GM23338 (cell line): Measurements from ENCODE around the gene SLC2A6. TPM values are rescaled to one million over a fixed set of nuclear protein-coding genes. Genes with fewer than 3 reads are reported as not detected.

Experiments
- ATAC-seq: fragments of 200-7000 bp; cut with Tn5 transposase; 3 replicates; pipeline ENCODE4 v1.9.1; 2020
- DNase-seq: peaks from one replicate; pipeline ENCODE4 v3.0.0-alpha.2; 2015; ENCODE audit warnings: low spot score
- H2AFZ ChIP-seq: fragments of 200-600 bp; sonication (generic); 2 replicates; pipeline ENCODE4 v1.8.0; 2016; ENCODE audit warnings: antibody characterized with exemption, mild to moderate bottlenecking, moderate library complexity
- H3F3A ChIP-seq: fragments of 200-600 bp; sonication (generic); replicated peaks from 2 replicates; pipeline ENCODE4 v1.8.0; 2017; ENCODE audit warnings: antibody characterized with exemption, mixed run types, low read depth
- H3K27ac ChIP-seq: fragments of 200-600 bp; sonication (generic); 2 replicates; pipeline ENCODE4 v1.6.1; 2016; ENCODE audit warnings: low read depth
- H3K27me3 ChIP-seq: fragments of 200-600 bp; sonication (generic); 2 replicates; pipeline ENCODE4 v1.8.0; 2016; ENCODE audit warnings: mild to moderate bottlenecking, mixed run types, moderate library complexity; ENCODE audit not compliant: insufficient read depth
- H3K36me3 ChIP-seq: fragments of 200-600 bp; sonication (generic); 2 replicates; pipeline ENCODE4 v1.8.0; 2016; ENCODE audit warnings: mild to moderate bottlenecking; ENCODE audit not compliant: insufficient read depth
- H3K4me1 ChIP-seq: fragments of 200-600 bp; sonication (generic); 2 replicates; pipeline ENCODE4 v1.8.0; 2016; ENCODE audit warnings: mild to moderate bottlenecking, moderate library complexity; ENCODE audit not compliant: insufficient read depth
- H3K4me2 ChIP-seq: fragments of 200-600 bp; sonication (generic); 2 replicates; pipeline ENCODE4 v1.7.1; 2017; ENCODE audit warnings: mixed run types
- H3K4me3 ChIP-seq: fragments of 200-600 bp; sonication (generic); 2 replicates; pipeline ENCODE4 v1.6.1; 2016; ENCODE audit warnings: mixed run types
- H3K79me2 ChIP-seq: fragments of 200-600 bp; sonication (generic); replicated peaks from 2 replicates; pipeline ENCODE4 v1.8.0; 2017; ENCODE audit warnings: mild to moderate bottlenecking; ENCODE audit not compliant: insufficient read depth
- H3K9me2 ChIP-seq: fragments of 200-600 bp; sonication (generic); 2 replicates; pipeline ENCODE4 v1.8.0; 2017; ENCODE audit not compliant: insufficient read depth
- H4K20me1 ChIP-seq: fragments of 200-600 bp; sonication (generic); replicated peaks from 2 replicates; pipeline ENCODE4 v1.8.0; 2017; ENCODE audit warnings: mild to moderate bottlenecking; ENCODE audit not compliant: insufficient read depth
- H3K27ac Mint-ChIP-seq: 2 replicates; pipeline ENCODE4 v1.8.0; 2020; ENCODE audit warnings: inconsistent platforms, mild to moderate bottlenecking, moderate library complexity, mixed read lengths
- H3K27me3 Mint-ChIP-seq: 3 replicates; pipeline ENCODE4 v1.8.0; 2022; ENCODE audit warnings: low read depth, mild to moderate bottlenecking, moderate library complexity, mixed read lengths, inconsistent platforms; ENCODE audit not compliant: insufficient read depth, poor library complexity
- H3K36me3 Mint-ChIP-seq: 3 replicates; pipeline ENCODE4 v1.8.0; 2021; ENCODE audit warnings: low read depth, mild to moderate bottlenecking, inconsistent platforms, moderate library complexity, mixed read lengths
- H3K4me1 Mint-ChIP-seq: 3 replicates; pipeline ENCODE4 v1.8.0; 2020; ENCODE audit warnings: mild to moderate bottlenecking, inconsistent platforms, mixed read lengths
- H3K4me3 Mint-ChIP-seq: 3 replicates; pipeline ENCODE4 v1.8.0; 2021; ENCODE audit warnings: moderate library complexity, mild to moderate bottlenecking, inconsistent platforms, mixed read lengths
- H3K9me3 Mint-ChIP-seq: 3 replicates; pipeline ENCODE4 v1.8.0; 2020; ENCODE audit warnings: moderate library complexity, mild to moderate bottlenecking, inconsistent platforms, mixed read lengths
- EZH2 ChIP-seq: fragments of 200-600 bp; sonication (generic); IDR thresholded peaks from one replicate; pipeline ENCODE4 v1.8.0; 2017; ENCODE audit warnings: antibody characterized with exemption, mild to moderate bottlenecking, low read depth; ENCODE audit not compliant: unreplicated experiment
- EZH2phosphoT487 ChIP-seq: fragments of 200-600 bp; sonication (generic); IDR thresholded peaks from one replicate; pipeline ENCODE4 v1.8.1; 2018; ENCODE audit warnings: antibody characterized with exemption; ENCODE audit not compliant: unreplicated experiment
- JUNB ChIP-seq: IDR thresholded peaks from one replicate; pipeline ENCODE4 v1.6.1; 2016; ENCODE audit warnings: antibody characterized with exemption; ENCODE audit not compliant: unreplicated experiment
- NANOG ChIP-seq: IDR thresholded peaks from 2 replicates; pipeline ENCODE4 v1.6.1; 2016; ENCODE audit warnings: antibody characterized with exemption, borderline replicate concordance
- POLR2AphosphoS5 ChIP-seq: IDR thresholded peaks from 2 replicates; pipeline ENCODE4 v1.6.1; 2016; ENCODE audit warnings: antibody characterized with exemption, low read depth
- STAT1 ChIP-seq: IDR thresholded peaks from one replicate; pipeline ENCODE4 v1.6.1; 2016; ENCODE audit warnings: antibody characterized with exemption; ENCODE audit not compliant: unreplicated experiment
- ZNF114 ChIP-seq: fragments of 250-450 bp; sonication (Bioruptor Pico); IDR thresholded peaks from 2 replicates; pipeline ENCODE4 v1.5.0; 2020; ENCODE audit warnings: mild to moderate bottlenecking, moderate library complexity
- ZNF331 ChIP-seq: fragments of 250-450 bp; sonication (Bioruptor Pico); IDR thresholded peaks from 2 replicates; pipeline ENCODE4 v1.5.0; 2020; ENCODE audit warnings: low read depth, mild to moderate bottlenecking, moderate library complexity
- polyA plus RNA-seq: library from polyadenylated mRNA; unstranded; fragments of >200 nt; fragmentation: Nextera tagmentation; extraction: Ambion mirVana; gene quantifications from 2 replicates; pipeline ENCODE4 v1.2.1, GENCODE V29; 2016
- total RNA-seq: library from RNA; depleted of rRNA; stranded (reverse); fragments of >200 nt; shearing (Covaris generic); gene quantifications from 2 replicates; pipeline ENCODE4 v1.2.3, GENCODE V29; 2014
- TF ChIP-seq, protein P1 (sequence below): IDR thresholded peaks from 2 replicates; pipeline ENCODE4 v1.6.1; 2016; ENCODE audit warnings: antibody characterized with exemption
- TF ChIP-seq, protein P2 (sequence below): IDR thresholded peaks from one replicate; pipeline ENCODE4 v1.6.1; 2018; ENCODE audit warnings: antibody characterized with exemption; ENCODE audit not compliant: unreplicated experiment
- TF ChIP-seq, protein P3 (sequence below): fragments of 250-450 bp; sonication (Bioruptor Pico); IDR thresholded peaks from 2 replicates; pipeline ENCODE4 v1.5.0; 2020; ENCODE audit warnings: mild to moderate bottlenecking, moderate library complexity
- TF ChIP-seq, protein P4 (sequence below), 2 experiments: fragments of 200-600 bp in 1 of 2; sonication (generic) in 1 of 2; conservative IDR thresholded peaks; 2 replicates each; pipeline versions ENCODE4 v1.5.1 to v1.6.1; 2016 to 2017; ENCODE audit warnings: antibody characterized with exemption in 2 of 2, low read depth in 2 of 2, mild to moderate bottlenecking in 2 of 2, moderate library complexity in 1 of 2

Gene SLC2A6
- total and polyA plus RNA-seq, 2 experiments from 2014 or later: 17.5 to 39.3 TPM

- TF ChIP-seq NANOG: no peak
- TF ChIP-seq, protein P1, sequence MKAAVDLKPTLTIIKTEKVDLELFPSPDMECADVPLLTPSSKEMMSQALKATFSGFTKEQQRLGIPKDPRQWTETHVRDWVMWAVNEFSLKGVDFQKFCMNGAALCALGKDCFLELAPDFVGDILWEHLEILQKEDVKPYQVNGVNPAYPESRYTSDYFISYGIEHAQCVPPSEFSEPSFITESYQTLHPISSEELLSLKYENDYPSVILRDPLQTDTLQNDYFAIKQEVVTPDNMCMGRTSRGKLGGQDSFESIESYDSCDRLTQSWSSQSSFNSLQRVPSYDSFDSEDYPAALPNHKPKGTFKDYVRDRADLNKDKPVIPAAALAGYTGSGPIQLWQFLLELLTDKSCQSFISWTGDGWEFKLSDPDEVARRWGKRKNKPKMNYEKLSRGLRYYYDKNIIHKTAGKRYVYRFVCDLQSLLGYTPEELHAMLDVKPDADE: no peak
- no peak for TF ChIP-seq STAT1
These were observed 23.0 kb downstream of the SLC2A6 start (continued) for GRCh38 chr9:133455936-133456335.

GRCh38 chr9:133454943-133455673 lies 23.8 kb downstream of the SLC2A6 start:
- Histone ChIP-seq H3K4me2 (no peak overlapping the region), H3K27me3 (no peaks in the 10 kb centered on the region), H3K27ac (no peak overlapping the region), H2AFZ (no peak overlapping the region), H3K79me2 (no peaks in the 10 kb centered on the region), H3K9me2 (no peaks in the 10 kb centered on the region), H3F3A (no peaks in the 10 kb centered on the region), H3K4me1 (peaks cover 9% of the 10 kb centered on the region; the same call in 1 of the 2 replicates), H3K36me3 (no peaks in the 10 kb centered on the region), H3K4me3 (no peak overlapping the region), H4K20me1 (no peaks in the 10 kb centered on the region)
- H3K4me3 Mint-ChIP-seq: no peak overlapping the region
- H3K27me3 Mint-ChIP-seq: peaks cover 8% of the 10 kb centered on the region
- 0 out of 3 replicates have a peak, but pooled peaks cover 3% of the 10 kb centered on the region for H3K4me1 Mint-ChIP-seq
- no peaks in the 10 kb centered on the region for H3K36me3 Mint-ChIP-seq
- H3K9me3 Mint-ChIP-seq: no peaks in the 10 kb centered on the region
- no peak for DNase-seq
- ATAC-seq: no peak
- no peak overlapping the region for H3K27ac Mint-ChIP-seq
- TF ChIP-seq JUNB (no peak), ZNF331 (no peak), EZH2 (no peak), ZNF114 (CRISPR knock-in tag) (no peak), NANOG (no peak), STAT1 (no peak), POLR2AphosphoS5 (no peak), EZH2phosphoT487 (no peak)
- TF ChIP-seq, protein P2, sequence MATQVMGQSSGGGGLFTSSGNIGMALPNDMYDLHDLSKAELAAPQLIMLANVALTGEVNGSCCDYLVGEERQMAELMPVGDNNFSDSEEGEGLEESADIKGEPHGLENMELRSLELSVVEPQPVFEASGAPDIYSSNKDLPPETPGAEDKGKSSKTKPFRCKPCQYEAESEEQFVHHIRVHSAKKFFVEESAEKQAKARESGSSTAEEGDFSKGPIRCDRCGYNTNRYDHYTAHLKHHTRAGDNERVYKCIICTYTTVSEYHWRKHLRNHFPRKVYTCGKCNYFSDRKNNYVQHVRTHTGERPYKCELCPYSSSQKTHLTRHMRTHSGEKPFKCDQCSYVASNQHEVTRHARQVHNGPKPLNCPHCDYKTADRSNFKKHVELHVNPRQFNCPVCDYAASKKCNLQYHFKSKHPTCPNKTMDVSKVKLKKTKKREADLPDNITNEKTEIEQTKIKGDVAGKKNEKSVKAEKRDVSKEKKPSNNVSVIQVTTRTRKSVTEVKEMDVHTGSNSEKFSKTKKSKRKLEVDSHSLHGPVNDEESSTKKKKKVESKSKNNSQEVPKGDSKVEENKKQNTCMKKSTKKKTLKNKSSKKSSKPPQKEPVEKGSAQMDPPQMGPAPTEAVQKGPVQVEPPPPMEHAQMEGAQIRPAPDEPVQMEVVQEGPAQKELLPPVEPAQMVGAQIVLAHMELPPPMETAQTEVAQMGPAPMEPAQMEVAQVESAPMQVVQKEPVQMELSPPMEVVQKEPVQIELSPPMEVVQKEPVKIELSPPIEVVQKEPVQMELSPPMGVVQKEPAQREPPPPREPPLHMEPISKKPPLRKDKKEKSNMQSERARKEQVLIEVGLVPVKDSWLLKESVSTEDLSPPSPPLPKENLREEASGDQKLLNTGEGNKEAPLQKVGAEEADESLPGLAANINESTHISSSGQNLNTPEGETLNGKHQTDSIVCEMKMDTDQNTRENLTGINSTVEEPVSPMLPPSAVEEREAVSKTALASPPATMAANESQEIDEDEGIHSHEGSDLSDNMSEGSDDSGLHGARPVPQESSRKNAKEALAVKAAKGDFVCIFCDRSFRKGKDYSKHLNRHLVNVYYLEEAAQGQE: no peak
- TF ChIP-seq, protein P3, sequence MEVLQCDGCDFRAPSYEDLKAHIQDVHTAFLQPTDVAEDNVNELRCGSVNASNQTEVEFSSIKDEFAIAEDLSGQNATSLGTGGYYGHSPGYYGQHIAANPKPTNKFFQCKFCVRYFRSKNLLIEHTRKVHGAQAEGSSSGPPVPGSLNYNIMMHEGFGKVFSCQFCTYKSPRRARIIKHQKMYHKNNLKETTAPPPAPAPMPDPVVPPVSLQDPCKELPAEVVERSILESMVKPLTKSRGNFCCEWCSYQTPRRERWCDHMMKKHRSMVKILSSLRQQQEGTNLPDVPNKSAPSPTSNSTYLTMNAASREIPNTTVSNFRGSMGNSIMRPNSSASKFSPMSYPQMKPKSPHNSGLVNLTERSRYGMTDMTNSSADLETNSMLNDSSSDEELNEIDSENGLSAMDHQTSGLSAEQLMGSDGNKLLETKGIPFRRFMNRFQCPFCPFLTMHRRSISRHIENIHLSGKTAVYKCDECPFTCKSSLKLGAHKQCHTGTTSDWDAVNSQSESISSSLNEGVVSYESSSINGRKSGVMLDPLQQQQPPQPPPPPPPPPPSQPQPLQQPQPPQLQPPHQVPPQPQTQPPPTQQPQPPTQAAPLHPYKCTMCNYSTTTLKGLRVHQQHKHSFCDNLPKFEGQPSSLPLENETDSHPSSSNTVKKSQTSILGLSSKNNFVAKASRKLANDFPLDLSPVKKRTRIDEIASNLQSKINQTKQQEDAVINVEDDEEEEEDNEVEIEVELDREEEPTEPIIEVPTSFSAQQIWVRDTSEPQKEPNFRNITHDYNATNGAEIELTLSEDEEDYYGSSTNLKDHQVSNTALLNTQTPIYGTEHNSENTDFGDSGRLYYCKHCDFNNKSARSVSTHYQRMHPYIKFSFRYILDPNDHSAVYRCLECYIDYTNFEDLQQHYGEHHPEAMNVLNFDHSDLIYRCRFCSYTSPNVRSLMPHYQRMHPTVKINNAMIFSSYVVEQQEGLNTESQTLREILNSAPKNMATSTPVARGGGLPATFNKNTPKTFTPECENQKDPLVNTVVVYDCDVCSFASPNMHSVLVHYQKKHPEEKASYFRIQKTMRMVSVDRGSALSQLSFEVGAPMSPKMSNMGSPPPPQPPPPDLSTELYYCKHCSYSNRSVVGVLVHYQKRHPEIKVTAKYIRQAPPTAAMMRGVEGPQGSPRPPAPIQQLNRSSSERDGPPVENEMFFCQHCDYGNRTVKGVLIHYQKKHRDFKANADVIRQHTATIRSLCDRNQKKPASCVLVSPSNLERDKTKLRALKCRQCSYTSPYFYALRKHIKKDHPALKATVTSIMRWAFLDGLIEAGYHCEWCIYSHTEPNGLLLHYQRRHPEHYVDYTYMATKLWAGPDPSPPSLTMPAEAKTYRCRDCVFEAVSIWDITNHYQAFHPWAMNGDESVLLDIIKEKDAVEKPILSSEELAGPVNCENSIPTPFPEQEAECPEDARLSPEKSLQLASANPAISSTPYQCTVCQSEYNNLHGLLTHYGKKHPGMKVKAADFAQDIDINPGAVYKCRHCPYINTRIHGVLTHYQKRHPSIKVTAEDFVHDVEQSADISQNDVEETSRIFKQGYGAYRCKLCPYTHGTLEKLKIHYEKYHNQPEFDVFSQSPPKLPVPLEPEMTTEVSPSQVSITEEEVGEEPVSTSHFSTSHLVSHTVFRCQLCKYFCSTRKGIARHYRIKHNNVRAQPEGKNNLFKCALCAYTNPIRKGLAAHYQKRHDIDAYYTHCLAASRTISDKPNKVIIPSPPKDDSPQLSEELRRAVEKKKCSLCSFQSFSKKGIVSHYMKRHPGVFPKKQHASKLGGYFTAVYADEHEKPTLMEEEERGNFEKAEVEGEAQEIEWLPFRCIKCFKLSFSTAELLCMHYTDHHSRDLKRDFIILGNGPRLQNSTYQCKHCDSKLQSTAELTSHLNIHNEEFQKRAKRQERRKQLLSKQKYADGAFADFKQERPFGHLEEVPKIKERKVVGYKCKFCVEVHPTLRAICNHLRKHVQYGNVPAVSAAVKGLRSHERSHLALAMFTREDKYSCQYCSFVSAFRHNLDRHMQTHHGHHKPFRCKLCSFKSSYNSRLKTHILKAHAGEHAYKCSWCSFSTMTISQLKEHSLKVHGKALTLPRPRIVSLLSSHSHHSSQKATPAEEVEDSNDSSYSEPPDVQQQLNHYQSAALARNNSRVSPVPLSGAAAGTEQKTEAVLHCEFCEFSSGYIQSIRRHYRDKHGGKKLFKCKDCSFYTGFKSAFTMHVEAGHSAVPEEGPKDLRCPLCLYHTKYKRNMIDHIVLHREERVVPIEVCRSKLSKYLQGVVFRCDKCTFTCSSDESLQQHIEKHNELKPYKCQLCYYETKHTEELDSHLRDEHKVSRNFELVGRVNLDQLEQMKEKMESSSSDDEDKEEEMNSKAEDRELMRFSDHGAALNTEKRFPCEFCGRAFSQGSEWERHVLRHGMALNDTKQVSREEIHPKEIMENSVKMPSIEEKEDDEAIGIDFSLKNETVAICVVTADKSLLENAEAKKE: no peak
- TF ChIP-seq, protein P4, sequence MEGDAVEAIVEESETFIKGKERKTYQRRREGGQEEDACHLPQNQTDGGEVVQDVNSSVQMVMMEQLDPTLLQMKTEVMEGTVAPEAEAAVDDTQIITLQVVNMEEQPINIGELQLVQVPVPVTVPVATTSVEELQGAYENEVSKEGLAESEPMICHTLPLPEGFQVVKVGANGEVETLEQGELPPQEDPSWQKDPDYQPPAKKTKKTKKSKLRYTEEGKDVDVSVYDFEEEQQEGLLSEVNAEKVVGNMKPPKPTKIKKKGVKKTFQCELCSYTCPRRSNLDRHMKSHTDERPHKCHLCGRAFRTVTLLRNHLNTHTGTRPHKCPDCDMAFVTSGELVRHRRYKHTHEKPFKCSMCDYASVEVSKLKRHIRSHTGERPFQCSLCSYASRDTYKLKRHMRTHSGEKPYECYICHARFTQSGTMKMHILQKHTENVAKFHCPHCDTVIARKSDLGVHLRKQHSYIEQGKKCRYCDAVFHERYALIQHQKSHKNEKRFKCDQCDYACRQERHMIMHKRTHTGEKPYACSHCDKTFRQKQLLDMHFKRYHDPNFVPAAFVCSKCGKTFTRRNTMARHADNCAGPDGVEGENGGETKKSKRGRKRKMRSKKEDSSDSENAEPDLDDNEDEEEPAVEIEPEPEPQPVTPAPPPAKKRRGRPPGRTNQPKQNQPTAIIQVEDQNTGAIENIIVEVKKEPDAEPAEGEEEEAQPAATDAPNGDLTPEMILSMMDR (conservative IDR thresholded peaks at IDR 0.05; ENCODE audit: low read depth in 2 of 2): no peak
